Measurements from ENCODE around the gene TCP11L1. TPM values are rescaled to one million over a fixed set of nuclear protein-coding genes. Genes with fewer than 3 reads are reported as not detected.

Gene TCP11L1
- total RNA-seq, 1 donor from 2014 or later: 4.7 TPM

DNA sequence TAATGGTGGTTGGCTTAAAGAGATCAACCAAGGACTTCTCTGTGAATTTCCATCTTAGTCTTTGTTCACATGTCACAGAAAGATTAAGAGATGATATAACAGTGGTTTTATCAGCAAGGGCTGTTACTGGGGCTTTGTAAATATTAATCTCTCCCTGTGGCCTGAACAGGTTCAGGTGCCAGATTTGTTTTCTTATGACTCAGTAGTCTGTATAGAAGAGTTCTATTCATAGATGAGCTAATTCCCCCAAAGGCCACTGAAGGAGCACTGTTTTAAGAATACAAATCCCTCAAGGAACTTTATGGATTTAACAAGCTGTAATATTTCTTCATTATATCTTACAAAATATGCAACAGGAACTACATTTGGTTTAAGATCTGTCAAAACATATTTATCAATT, 50.4 kb downstream of the TCP11L1 start:
- Histone ChIP-seq H3K4me3 (no peak overlapping the region), H3K4me1 (no peaks in the 10 kb centered on the region), H3K27ac (replicated peaks) (no peak overlapping the region), H3K36me3 (peaks cover 37% of the 10 kb centered on the region), H3K27me3 (ENCODE audit: low read depth) (no peaks in the 10 kb centered on the region), H3K9me3 (replicated peaks) (no peaks in the 10 kb centered on the region)
- TF ChIP-seq CTCF (IDR thresholded peaks at IDR 0.05; ENCODE audit: borderline replicate concordance): no peak
- no peak for DNase-seq
- intact Hi-C loops (cut with micrococcal nuclease): no loop called here

DNA sequence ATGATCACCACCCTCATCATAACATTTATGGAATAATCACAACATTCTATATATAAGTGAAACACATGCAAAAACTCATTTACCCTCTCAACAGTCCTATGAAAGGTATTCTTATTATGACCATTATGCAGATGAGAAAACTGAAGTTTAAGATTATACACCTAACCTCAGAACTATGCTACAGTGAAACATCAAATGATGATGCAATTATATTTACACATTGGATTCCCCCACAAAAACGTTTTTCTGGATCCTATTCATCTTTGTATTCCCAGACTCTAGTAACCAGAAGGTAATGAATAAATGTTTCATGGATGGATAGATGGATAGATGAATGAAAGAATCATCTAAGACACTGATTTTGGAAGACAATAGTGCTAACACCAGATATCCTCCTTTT, 54.8 kb downstream of the TCP11L1 start:
- H3K9me3 ChIP-seq (replicated peaks): no peaks in the 10 kb centered on the region
- H3K27me3 ChIP-seq (ENCODE audit: low read depth): no peaks in the 10 kb centered on the region
- intact Hi-C loops (cut with micrococcal nuclease): no loop called here
- no peak for DNase-seq
- H3K4me3 ChIP-seq: no peak overlapping the region
- no peaks in the 10 kb centered on the region for H3K4me1 ChIP-seq
- no peak overlapping the region for H3K27ac ChIP-seq (replicated peaks)
- peaks cover 51% of the 10 kb centered on the region for H3K36me3 ChIP-seq
- no peak for TF ChIP-seq CTCF (IDR thresholded peaks at IDR 0.05; ENCODE audit: borderline replicate concordance)

DNA sequence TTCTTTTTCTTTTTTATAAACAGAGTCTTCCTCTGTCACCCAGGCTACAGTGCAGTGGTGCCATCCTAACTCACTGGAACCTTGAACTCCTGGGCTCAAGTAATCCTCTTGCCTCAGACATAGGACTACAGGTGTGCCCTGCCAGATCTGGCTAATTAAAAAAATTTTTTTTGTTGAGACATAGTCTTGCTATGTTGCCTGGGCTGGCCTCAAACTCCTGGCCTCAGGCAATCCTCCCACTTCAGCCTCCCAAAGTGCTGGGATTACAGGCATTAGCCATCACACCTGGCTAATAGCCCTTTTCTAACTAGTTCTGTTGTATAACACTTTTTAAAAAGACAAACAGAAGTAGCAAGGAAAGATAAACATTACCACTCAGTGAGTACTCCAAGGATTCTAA, 64.5 kb downstream of the TCP11L1 start:
- Histone ChIP-seq H3K27me3 (ENCODE audit: low read depth) (no peaks in the 10 kb centered on the region), H3K9me3 (replicated peaks) (no peaks in the 10 kb centered on the region), H3K4me3 (no peak overlapping the region), H3K27ac (replicated peaks) (no peak overlapping the region), H3K36me3 (peaks cover 62% of the 10 kb centered on the region), H3K4me1 (no peaks in the 10 kb centered on the region)
- DNase-seq: no peak
- intact Hi-C loops (cut with micrococcal nuclease): no loop called here
- no peak for TF ChIP-seq CTCF (IDR thresholded peaks at IDR 0.05; ENCODE audit: borderline replicate concordance)

DNA sequence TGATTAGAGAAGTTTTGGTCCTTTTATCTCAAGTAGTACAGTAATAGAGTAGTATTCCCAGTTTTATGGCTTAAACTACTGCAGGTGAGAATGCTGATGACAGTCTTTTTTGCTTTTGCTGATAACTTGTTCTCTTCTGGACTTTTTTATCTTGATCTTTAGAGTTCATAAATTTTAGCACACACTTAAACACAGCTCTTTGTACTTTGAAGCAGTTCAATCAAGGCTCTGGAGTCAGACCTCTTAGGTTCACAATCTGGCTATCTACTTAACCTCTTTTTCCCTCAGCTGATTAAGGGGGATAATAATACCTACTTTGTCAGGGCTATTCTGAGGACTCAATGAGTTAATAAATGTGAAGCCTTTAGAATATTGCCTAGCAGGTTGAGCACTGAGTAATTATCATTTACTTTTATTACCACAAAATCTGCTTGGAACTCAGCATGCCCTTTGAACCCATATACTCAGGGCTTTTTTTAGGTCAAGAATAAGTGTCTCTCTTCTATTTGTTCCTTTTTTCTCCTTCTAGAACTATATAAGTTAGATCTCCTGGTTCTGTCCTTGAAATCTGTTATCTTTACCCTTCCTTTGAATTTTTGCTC, 70.0 kb downstream of the TCP11L1 start:
- Histone ChIP-seq H3K9me3 (replicated peaks) (no peaks in the 10 kb centered on the region), H3K36me3 (peaks cover 20% of the 10 kb centered on the region), H3K27me3 (ENCODE audit: low read depth) (no peaks in the 10 kb centered on the region), H3K4me1 (peaks cover 13% of the 10 kb centered on the region), H3K27ac (replicated peaks) (no peak overlapping the region), H3K4me3 (no peak overlapping the region)
- no peak for TF ChIP-seq CTCF (IDR thresholded peaks at IDR 0.05; ENCODE audit: borderline replicate concordance)
- intact Hi-C loops (cut with micrococcal nuclease): no loop called here
- no peak for DNase-seq

GRCh38 chr11:33110083-33110482, 70.7 kb downstream of the TCP11L1 start:
- intact Hi-C loops (cut with micrococcal nuclease): no loop called here
- no peaks in the 10 kb centered on the region for H3K27me3 ChIP-seq (ENCODE audit: low read depth)
- H3K36me3 ChIP-seq: peaks cover 13% of the 10 kb centered on the region
- H3K27ac ChIP-seq (replicated peaks): no peak overlapping the region
- DNase-seq: no peak
- peaks cover 13% of the 10 kb centered on the region for H3K4me1 ChIP-seq
- TF ChIP-seq CTCF (IDR thresholded peaks at IDR 0.05; ENCODE audit: borderline replicate concordance): no peak
- H3K9me3 ChIP-seq (replicated peaks): no peaks in the 10 kb centered on the region
- H3K4me3 ChIP-seq: no peak overlapping the region
